T-helper 9 cell (primary cell): ENCODE results near the gene CLPSL1.

Experiments
- DNase-seq: peaks from one replicate; pipeline ENCODE4 v3.0.0-alpha.2; 2020

Gene CLPSL1

DNA sequence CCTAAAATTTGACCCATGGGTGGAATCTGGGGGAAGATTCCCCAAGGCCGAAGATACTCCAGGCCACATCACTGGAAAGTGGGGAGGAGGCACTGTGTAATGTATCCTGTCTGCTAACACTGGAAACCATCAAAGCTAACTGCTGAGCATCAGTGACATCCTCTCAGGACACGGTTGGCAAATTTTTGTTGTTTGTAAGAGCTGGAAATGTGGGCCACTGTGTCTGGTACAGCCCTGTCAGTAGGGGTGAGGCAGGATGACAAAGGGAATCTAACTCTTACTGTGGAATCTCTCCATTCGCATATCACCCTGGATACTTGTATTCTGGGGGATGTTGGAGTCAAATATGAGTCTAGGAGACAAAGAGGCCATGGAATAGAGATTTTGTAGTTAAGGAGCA, 21.4 kb upstream of the CLPSL1 start:
- no peak for DNase-seq

GRCh38 chr6:35765739-35766138, 15.1 kb upstream of the CLPSL1 start:
- DNase-seq: no peak

GRCh38 chr6:35769211-35769610, 11.6 kb upstream of the CLPSL1 start:
- no peak for DNase-seq

DNA sequence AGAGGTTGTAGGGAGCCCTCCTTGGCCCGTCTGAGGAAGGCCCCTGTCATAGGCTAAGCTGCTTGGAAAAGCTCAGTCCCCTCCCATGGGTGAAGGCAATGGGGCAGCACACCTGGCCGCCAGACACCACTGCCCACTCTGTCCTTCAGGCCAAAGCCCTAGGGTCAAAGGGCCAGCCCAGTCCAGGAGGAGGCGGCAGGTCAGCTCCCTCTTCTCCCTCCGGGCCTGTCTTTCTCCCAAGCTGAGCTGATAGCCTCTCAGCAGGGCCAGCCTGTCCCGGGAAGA, 9.5 kb upstream of the CLPSL1 start:
- DNase-seq: no peak

GRCh38 chr6:35774116-35774794, 6.6 kb upstream of the CLPSL1 start:
- no peak for DNase-seq

DNA sequence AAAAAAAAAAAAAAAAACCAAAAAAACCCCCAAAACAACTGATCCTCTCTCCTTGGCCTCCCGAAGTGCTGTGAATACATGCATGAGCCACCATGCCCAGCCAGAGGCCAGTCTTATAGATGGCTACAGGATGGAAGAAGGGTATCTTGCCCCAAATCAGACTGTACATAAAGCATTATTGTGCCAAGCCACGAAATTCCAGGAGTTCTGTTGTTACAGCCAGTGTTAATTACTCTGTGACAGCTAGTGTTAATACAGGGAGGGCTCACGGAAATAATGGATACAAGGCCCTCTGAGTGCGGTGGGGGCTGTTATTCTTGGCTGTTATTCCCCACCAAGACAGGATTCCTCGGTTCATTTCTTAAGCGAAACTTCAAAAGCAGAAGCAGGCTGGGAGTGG, 5.8 kb upstream of the CLPSL1 start:
- DNase-seq: no peak

DNA sequence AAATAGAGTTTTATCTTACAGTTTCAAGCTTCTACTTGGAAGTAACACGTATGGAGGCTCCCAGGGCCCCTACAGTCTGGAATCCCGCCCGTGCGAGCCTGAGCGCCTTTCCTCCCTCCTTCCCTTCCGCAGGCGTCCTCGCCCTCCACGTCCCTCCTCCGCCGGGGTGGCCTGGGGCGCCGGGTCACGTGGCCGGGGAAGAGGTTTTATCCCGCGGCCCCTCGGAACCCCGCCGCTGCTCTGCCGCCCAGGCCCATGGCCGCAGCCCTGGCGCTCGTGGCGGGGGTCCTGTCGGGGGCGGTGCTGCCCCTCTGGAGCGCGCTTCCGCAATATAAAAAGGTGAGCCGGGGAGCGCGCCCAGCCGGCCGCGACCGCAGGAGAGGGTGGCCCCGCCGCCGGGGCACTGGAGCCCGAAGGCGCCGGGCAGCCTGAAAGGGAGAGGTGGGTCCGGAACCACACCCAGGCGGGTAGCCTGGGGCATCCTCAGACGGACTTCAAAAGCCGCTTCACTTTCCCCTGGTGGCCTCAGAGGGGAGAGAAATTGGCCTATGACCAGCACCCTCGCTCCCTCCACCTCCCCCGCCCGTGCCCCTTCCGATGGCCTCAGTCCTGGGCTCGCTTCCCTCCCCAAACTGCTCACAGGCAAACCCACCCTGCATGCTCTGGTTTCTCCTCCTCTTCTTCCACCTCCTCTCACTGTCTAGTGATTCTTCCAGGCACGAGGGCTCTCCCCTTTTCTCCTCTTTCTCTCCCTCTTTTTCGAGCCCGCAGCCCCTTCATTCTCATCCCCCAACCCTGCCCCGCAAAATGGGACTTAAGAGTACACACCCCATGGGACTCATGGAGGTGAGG, 4.2 kb upstream of the CLPSL1 start, which contains the start of gene CLPSL2:
CLPSL2 (plus strand) TSS at position 235 of the 852 bp plus-strand sequence; CDS start at position 256, 21 bp downstream.
- DNase-seq: no peak

DNA sequence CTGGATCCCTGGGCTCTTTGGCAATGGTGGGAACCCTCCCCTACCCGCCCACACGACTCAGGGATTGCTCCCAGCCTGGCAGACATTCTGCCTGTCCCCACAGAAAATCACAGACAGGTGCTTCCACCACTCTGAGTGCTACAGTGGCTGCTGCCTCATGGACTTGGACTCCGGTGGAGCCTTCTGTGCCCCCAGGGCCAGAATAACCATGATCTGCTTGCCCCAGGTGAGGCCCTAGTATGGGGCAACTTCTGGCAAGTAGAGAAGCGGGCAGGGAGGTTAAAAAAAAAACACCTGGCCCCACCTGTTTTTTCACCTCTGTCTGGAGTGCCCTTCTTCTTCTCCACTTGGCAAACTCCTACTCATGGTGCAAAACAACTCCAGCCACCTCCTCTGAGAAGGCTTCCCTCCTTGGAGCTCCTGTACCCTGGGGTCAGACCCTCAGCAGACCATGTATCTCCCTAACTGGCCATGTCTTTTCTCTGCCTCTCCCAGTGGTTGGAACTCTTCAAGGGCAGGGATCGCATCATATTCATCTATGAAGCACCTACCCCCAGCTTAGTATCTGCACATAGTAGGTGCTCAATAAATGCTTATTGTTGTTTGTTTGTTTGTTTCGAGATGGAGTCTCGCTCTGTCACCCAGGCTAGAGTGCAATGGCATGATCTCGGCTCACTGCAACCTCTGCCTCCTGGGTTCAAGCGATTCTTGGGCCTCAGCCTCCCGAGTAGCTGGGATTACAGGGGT, 3.3 kb upstream of the CLPSL1 start:
- DNase-seq: no peak

- no peak for DNase-seq
Observed at GRCh38 chr6:35778437-35778836, 2.4 kb upstream of the CLPSL1 start.

- DNase-seq: no peak
Observed at GRCh38 chr6:35781290-35781689, 471 bp downstream of the CLPSL1 start.

- DNase-seq: no peak
Observed at GRCh38 chr6:35782424-35782823, 1.6 kb downstream of the CLPSL1 start.

DNA sequence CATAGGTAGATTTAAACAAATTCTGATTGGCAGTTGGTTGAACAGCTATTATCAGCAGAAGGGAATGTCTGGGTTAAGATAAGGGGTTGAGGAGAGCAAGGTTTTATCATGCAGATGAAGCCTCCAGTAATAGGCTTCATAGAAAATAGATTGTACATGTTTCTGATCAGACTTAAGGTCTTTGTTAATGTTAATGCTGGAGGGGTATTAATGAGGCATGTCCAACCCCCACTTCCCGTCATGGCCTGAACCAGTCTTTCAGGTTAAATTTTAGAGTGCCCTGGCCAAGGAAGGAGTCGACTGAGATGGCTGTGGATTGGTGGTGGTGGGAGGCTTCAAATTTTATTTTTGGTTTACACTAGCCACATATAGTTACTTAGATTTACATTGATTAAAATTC, 3.4 kb downstream of the CLPSL1 start:
- DNase-seq: no peak

GRCh38 chr6:35786272-35786671, 5.5 kb downstream of the CLPSL1 start:
- no peak for DNase-seq

GRCh38 chr6:35786810-35787209, 6.0 kb downstream of the CLPSL1 start:
- DNase-seq: no peak

GRCh38 chr6:35787266-35788218, 6.7 kb downstream of the CLPSL1 start:
- DNase-seq: no peak

DNA sequence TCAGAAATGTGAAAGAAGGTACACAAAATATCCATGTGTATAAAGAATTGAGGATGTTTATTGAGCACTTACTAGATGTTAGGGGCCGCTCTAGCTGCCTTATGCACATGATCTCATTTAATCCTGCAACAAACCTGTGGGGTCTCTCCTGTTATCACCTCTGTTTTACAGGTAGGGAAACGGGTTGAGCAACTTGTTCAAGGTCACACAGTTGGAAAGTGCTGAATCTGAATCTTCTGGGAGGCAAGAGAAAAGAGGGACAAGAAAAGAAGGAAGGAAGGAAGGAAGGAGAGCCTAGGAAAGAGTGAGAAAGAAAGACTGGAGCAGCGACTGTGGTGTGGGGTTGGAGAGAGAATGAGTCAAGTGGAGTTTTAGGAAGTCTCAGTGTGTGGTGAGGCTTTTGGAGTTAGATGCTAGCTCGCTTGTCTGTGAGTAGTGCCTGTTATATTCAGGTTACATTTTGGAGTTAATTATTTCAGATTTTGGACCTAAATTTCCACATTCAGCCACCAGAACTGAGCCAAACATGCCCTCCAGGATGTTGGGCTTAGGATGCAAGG, 7.7 kb downstream of the CLPSL1 start:
- no peak for DNase-seq

DNA sequence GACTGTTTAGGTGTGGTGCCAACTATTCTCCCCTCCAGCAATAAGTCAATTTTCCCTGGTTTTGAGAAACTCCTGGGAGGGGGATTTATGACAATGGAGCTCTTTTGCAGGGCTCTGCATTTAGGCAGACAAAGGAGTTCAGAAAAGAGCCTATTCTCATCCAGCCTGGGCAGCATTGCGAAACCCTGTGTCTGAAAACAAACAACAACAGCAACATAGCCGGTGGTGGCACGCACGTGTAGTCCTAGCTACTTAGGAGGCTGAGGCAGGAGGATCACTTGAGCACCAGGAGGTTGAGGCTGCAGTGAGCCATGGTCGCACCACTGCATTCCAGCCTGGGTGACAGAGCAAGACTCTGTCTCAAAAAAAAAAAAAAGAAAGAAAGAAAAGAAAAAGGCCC, 9.9 kb downstream of the CLPSL1 start:
- DNase-seq: no peak

- DNase-seq: no peak
Observed at GRCh38 chr6:35794536-35795452, 14.0 kb downstream of the CLPSL1 start.

GRCh38 chr6:35795453-35796071, 14.7 kb downstream of the CLPSL1 start:
- no peak for DNase-seq

DNA sequence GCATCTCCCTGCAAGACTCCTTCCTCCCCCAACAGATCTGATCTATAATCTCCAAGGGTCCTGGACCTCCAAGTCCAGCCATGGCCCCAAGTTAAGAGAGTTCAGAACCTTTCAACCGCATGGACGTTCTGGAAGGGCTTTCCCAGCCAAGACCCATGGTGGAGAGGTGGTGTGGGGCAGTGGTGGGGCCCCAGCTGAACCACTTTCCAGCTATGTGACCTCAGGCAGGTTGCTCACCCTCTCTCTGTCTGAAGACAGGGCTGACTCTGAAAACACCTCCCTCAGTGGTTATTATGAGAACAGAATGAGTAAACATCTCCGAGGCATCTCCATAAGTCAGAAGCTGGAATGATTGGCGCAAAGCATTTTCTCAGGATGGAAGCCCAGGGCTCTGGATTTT, 15.4 kb downstream of the CLPSL1 start:
- DNase-seq: no peak
